ENCODE data around the gene TINAGL1. TPM values are rescaled to one million over a fixed set of nuclear protein-coding genes. Genes with fewer than 3 reads are reported as not detected.

The TINAGL1 gene
- total and polyA plus RNA-seq, 2 of the 13 experiments (the other 11 are each of a cell fraction or from before 2014, with no cell fraction given): 24.7 to 76.8 TPM

DNA sequence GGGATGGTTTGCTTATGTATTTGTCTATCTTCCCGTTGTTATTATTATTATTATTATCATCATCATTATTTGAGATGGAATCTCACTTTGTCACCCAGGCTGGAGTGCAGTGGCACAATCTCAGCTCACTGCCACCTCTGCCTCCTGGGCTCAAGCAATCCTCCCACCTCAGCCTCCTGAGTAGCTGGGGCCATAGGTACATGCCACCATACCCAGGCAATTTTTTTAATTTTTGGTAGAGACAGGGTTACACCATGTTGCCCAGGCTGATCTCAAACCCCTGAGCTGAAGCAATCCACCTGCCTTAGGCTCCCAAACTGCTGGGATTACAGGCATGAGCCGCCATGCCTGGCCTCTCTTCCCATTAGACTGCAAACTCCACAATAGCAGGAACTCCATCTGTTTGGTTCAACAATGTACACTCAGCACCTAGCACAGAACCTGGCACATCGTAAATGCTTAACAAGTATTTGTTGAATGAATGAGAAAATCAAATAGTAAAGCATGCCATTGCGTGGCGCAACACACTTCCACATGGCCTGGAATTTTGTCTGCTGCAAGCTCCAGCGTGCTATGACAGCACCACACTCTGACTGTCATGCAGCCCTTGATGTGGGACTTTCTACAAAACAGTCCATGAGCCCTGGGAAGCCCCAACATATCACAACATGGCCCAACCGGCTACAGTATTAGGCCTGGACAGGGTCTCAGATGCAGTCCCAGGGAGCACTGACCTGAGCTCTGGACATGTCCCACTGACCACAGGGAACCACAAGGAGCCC, 3.8 kb upstream of the TINAGL1 start (continued):
- TF ChIP-seq, protein P1, sequence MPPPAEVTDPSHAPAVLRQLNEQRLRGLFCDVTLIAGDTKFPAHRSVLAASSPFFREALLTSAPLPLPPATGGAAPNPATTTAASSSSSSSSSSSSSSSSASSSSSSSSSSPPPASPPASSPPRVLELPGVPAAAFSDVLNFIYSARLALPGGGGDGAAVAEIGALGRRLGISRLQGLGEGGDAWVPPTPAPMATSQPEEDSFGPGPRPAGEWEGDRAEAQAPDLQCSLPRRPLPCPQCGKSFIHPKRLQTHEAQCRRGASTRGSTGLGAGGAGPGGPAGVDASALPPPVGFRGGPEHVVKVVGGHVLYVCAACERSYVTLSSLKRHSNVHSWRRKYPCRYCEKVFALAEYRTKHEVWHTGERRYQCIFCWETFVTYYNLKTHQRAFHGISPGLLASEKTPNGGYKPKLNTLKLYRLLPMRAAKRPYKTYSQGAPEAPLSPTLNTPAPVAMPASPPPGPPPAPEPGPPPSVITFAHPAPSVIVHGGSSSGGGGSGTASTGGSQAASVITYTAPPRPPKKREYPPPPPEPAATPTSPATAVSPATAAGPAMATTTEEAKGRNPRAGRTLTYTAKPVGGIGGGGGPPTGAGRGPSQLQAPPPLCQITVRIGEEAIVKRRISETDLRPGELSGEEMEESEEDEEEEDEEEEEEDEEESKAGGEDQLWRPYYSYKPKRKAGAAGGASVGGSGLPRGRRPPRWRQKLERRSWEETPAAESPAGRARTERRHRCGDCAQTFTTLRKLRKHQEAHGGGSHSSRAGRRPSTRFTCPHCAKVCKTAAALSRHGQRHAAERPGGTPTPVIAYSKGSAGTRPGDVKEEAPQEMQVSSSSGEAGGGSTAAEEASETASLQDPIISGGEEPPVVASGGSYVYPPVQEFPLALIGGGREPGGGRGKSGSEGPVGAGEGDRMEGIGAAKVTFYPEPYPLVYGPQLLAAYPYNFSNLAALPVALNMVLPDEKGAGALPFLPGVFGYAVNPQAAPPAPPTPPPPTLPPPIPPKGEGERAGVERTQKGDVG (CRISPR knock-in tag; IDR thresholded peaks at IDR 0.05; ENCODE audit: borderline replicate concordance): peak; percentile 50; the same call in 1 of the 2 replicates
- TF ChIP-seq SIX1 (CRISPR knock-in tag; IDR thresholded peaks at IDR 0.05; ENCODE audit: borderline replicate concordance): no peak
- TF ChIP-seq NR1H2 (CRISPR knock-in tag; IDR thresholded peaks at IDR 0.05; ENCODE audit: borderline replicate concordance, low read depth): no peak
- no peak for TF ChIP-seq ZNF326 (CRISPR knock-in tag; IDR thresholded peaks at IDR 0.05; ENCODE audit: borderline replicate concordance)
- TF ChIP-seq ZNF549 (CRISPR knock-in tag; IDR thresholded peaks at IDR 0.05): no peak
- TF ChIP-seq, protein P2, sequence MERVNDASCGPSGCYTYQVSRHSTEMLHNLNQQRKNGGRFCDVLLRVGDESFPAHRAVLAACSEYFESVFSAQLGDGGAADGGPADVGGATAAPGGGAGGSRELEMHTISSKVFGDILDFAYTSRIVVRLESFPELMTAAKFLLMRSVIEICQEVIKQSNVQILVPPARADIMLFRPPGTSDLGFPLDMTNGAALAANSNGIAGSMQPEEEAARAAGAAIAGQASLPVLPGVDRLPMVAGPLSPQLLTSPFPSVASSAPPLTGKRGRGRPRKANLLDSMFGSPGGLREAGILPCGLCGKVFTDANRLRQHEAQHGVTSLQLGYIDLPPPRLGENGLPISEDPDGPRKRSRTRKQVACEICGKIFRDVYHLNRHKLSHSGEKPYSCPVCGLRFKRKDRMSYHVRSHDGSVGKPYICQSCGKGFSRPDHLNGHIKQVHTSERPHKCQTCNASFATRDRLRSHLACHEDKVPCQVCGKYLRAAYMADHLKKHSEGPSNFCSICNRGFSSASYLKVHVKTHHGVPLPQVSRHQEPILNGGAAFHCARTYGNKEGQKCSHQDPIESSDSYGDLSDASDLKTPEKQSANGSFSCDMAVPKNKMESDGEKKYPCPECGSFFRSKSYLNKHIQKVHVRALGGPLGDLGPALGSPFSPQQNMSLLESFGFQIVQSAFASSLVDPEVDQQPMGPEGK (CRISPR knock-in tag; IDR thresholded peaks at IDR 0.05): peak; percentile 61
- TF ChIP-seq, protein P3, sequence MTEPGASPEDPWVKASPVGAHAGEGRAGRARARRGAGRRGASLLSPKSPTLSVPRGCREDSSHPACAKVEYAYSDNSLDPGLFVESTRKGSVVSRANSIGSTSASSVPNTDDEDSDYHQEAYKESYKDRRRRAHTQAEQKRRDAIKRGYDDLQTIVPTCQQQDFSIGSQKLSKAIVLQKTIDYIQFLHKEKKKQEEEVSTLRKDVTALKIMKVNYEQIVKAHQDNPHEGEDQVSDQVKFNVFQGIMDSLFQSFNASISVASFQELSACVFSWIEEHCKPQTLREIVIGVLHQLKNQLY (CRISPR knock-in tag; IDR thresholded peaks at IDR 0.05): no peak; the same call in 1 of the 2 replicates
- no peak for TF ChIP-seq RBM22 (optimal IDR thresholded peaks at IDR 0.05; ENCODE audit: low read length)
- TF ChIP-seq FOXK2 (IDR thresholded peaks at IDR 0.05): no peak
- no peak for TF ChIP-seq RFX1 (IDR thresholded peaks at IDR 0.05)
- TF ChIP-seq PITX1 (CRISPR knock-in tag; IDR thresholded peaks at IDR 0.05): peak; percentile 59; the same call in 1 of the 2 replicates
- TF ChIP-seq, protein P4, sequence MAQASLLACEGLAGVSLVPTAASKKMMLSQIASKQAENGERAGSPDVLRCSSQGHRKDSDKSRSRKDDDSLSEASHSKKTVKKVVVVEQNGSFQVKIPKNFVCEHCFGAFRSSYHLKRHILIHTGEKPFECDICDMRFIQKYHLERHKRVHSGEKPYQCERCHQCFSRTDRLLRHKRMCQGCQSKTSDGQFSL (CRISPR knock-in tag; IDR thresholded peaks at IDR 0.05): no peak
- TF ChIP-seq ZNF451 (CRISPR knock-in tag; IDR thresholded peaks at IDR 0.05): no peak
- TF ChIP-seq ZNF263 (CRISPR knock-in tag; IDR thresholded peaks at IDR 0.05): no peak
- TF ChIP-seq ATAD3A (CRISPR knock-in tag; IDR thresholded peaks at IDR 0.05): no peak
- TF ChIP-seq GTF2F1 (IDR thresholded peaks at IDR 0.05; ENCODE audit: low read length): no peak
- no peak for TF ChIP-seq NKX3-1 (CRISPR knock-in tag; IDR thresholded peaks at IDR 0.05)
- no peak for TF ChIP-seq SUZ12 (IDR thresholded peaks at IDR 0.05; ENCODE audit: low read depth, low read length)
- TF ChIP-seq FIP1L1 (IDR thresholded peaks at IDR 0.05; ENCODE audit: borderline replicate concordance, insufficient read depth, low read depth, low read length): no peak
- TF ChIP-seq ZNF720 (CRISPR knock-in tag; IDR thresholded peaks at IDR 0.05): no peak
- no peak for TF ChIP-seq ZBTB21 (CRISPR knock-in tag; IDR thresholded peaks at IDR 0.05)
- no peak for TF ChIP-seq ZNF432 (CRISPR knock-in tag; IDR thresholded peaks at IDR 0.05; ENCODE audit: borderline replicate concordance)
- no peak for TF ChIP-seq FOXP1 (IDR thresholded peaks at IDR 0.05)
- TF ChIP-seq FOXP1 (CRISPR knock-in tag; IDR thresholded peaks at IDR 0.05): peak; percentile 46
- TF ChIP-seq ZNF546 (CRISPR knock-in tag; conservative IDR thresholded peaks at IDR 0.05): no peak
- TF ChIP-seq SRSF1 (optimal IDR thresholded peaks at IDR 0.05; ENCODE audit: low read depth, low read length): no peak
- TF ChIP-seq NFIB (CRISPR knock-in tag; IDR thresholded peaks at IDR 0.05; ENCODE audit: borderline replicate concordance): no peak
- TF ChIP-seq NFYC (CRISPR knock-in tag; IDR thresholded peaks at IDR 0.05): no peak

Data from HepG2 (cell line).